GM12891 (cell line): ENCODE results near the gene MESP2.
"Not testable (repeated sequence)": the region's sequence is repeated elsewhere in the genome, so short reads cannot be mapped to it uniquely, and the experiment has no call there.

Experiments
- DNase-seq: peaks from one replicate; pipeline ENCODE4 v3.0.0; 2011; ENCODE audit warnings: low spot score; ENCODE audit not compliant: insufficient read length
- FAIRE-seq: peaks from 2 replicates; lab custom pipeline; 2011; peaks lifted over from hg19 to GRCh38; lab: Jason Lieb, UNC
- PAX5 ChIP-seq: IDR thresholded peaks from 2 replicates; pipeline ENCODE4 v1.6.1; 2011; ENCODE audit warnings: low read length, moderate library complexity, mild to moderate bottlenecking; ENCODE audit not compliant: insufficient read depth, severe bottlenecking
- POLR2A ChIP-seq: IDR thresholded peaks from 2 replicates; pipeline ENCODE4 v1.6.1; 2011; ENCODE audit warnings: low read depth, low read length, control low read depth
- POLR2AphosphoS5 ChIP-seq: IDR thresholded peaks from 2 replicates; pipeline ENCODE4 v1.6.1; 2011; ENCODE audit warnings: low read depth, low read length, control low read depth
- POU2F2 ChIP-seq: IDR thresholded peaks from 2 replicates; pipeline ENCODE4 v1.6.1; 2011; ENCODE audit warnings: low read depth, mild to moderate bottlenecking, control low read depth, low read length, moderate library complexity
- SPI1 ChIP-seq: IDR thresholded peaks from 2 replicates; pipeline ENCODE4 v1.6.1; 2011; ENCODE audit warnings: low read depth, low read length, control low read depth
- TAF1 ChIP-seq: IDR thresholded peaks from 2 replicates; pipeline ENCODE4 v1.6.1; 2011; ENCODE audit warnings: low read depth, low read length, control low read depth

Gene MESP2

DNA sequence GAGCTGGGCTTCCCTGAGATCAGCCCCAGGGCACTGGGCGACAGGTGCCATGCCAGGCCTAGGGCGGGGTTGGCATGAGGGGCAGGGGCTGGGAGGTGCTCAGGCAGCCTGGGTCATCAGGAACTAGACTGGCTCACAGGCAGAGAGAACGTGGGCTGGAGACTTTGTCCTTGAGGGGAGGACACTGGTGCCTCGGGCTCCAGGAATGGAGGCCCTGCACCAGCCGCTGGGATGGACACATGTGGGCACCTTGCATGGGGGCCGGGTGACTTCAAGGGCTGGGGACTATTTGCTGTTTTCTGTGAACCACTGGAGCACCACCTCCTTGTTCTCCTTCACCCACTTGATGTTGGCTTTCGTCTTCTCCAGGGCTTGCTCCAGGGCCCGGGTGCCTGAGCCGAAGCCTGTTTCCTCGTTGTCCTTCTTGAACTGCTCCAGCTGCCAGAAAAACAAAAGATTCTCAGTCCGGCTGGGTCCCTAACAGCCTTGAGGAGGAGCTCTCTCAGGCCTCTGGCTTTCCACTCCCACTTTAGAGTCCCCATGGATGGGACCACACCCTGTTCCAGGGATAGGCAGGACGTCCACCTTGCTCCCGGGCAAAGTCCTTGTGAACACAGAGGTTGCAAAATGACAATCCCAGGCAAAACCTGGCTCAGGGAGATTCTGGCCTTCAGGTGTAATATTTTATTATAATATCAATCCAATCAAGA lies 9.1 kb downstream of the MESP2 start:
- FAIRE-seq, result no peak
- DNase-seq, result no peak
- TF ChIP-seq POLR2AphosphoS5, result no peak
- no peak for TF ChIP-seq SPI1
- TF ChIP-seq TAF1, result no peak
- no peak for TF ChIP-seq POLR2A
- TF ChIP-seq PAX5, result no peak
- no peak for TF ChIP-seq POU2F2

DNA sequence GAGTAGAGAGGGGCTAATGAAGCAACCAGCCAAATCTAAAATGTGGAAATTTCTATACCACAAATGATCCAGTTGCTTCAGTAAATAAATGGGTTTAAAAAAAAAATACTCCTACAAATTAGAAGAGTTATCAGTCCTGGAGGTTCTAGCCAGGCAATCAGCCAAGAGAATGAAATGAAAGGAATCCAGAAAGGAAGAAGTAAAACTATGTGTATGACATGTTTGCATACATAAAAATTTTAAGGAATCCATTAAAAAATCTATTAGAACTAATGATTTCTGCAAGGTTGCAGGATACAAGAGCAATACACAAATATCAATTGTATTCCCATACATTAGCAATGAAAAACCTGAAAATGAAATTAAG lies 9.6 kb downstream of the MESP2 start:
- no peak for FAIRE-seq
- DNase-seq, result no peak
- no peak for TF ChIP-seq SPI1
- no peak for TF ChIP-seq POU2F2
- no peak for TF ChIP-seq POLR2A
- no peak for TF ChIP-seq TAF1
- TF ChIP-seq PAX5, result no peak
- no peak for TF ChIP-seq POLR2AphosphoS5

- DNase-seq (no peak), FAIRE-seq (no peak)
- no peak for TF ChIP-seq SPI1
- TF ChIP-seq POLR2A, result no peak
- no peak for TF ChIP-seq TAF1
- no peak for TF ChIP-seq POLR2AphosphoS5
- no peak for TF ChIP-seq PAX5
- TF ChIP-seq POU2F2, result no peak
Observed at GRCh38 chr15:89787944-89788343, 11.8 kb downstream of the MESP2 start.

DNA sequence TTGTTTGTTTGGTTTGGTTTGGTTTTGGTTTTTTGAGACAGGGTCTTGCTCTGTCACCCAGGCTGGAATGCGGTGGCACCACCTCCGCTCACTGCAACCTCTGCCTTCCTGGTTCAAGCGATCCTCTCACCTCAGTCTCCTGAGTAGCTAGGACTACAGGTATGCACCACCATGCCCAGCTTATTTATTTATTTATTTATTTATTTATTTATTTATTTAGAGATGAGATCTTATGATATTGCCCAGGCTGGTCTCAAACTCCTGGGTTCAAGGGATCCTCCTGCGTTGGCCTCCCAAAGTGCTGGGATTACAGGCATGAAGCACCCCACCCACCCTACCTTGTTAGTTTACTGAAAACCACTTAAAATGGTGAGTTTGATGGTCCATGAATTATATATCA lies 12.5 kb downstream of the MESP2 start:
- not testable (repeated sequence) for FAIRE-seq, DNase-seq

- TF ChIP-seq TAF1 (no peak), POLR2AphosphoS5 (no peak), POU2F2 (no peak), SPI1 (no peak), PAX5 (no peak)
- DNase-seq (no peak), FAIRE-seq (no peak)
Observed at GRCh38 chr15:89790206-89790605, 14.1 kb downstream of the MESP2 start.

DNA sequence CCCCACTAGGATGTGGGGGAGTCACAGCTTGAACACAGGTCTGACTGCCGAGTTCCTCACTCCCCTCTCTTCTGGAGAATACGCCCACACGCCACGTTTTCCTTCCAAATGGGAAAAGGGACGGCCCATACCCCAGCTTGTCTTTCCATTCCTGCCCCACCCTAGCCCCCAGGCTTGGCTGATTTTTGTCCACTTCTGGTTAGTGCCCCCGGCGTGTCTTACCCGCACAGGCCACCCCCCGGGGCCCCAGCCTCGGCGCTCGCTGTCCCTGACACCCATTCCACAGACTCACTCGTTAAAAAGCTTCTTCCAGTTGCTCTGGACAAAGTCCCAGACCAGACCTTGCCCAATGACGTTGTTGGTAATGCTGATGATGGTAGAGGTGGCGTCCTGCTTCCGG lies 14.5 kb downstream of the MESP2 start:
- no peak for DNase-seq
- no peak for TF ChIP-seq TAF1
- no peak for TF ChIP-seq PAX5
- no peak for TF ChIP-seq SPI1
- TF ChIP-seq POLR2AphosphoS5, result no peak
- no peak for TF ChIP-seq POLR2A
- no peak for TF ChIP-seq POU2F2
- no peak for FAIRE-seq

GRCh38 chr15:89792106-89792805 lies 16.1 kb downstream of the MESP2 start:
- FAIRE-seq, result no peak
- TF ChIP-seq POLR2A, result no peak
- no peak for TF ChIP-seq PAX5
- TF ChIP-seq SPI1, result no peak
- TF ChIP-seq POLR2AphosphoS5, result no peak
- no peak for TF ChIP-seq POU2F2
- no peak for TF ChIP-seq TAF1
- DNase-seq, result no peak

DNA sequence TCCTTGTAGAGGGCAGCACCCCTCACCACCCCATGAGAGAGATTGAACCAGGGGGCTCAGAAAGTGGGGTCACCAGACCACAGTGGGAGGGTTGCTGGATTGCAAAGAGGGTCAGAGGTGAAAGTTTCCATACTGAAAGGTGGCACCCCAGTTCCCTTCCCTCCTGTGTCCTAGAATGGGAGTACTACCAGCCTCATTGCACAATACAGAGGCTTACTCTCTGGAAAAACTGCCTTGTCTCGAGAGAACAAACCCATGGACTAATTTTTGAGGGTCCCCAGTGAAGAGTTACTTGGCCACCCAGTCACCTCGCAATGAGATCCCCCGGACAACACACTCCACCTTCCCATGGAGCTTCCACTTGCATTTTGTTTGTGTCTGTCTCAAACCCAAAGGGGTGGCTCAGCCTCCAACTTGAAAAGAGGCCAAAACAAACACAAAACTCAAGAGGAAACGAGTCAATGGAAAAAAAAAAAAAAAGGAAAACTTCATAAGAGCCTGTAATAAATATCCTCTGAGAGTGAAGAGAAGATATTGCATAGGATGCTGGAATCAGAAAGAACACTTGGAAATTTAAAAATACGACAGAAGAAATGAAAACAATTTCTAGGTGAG lies 18.6 kb downstream of the MESP2 start:
- DNase-seq, result no peak
- no peak for TF ChIP-seq TAF1
- no peak for TF ChIP-seq POU2F2
- no peak for TF ChIP-seq POLR2AphosphoS5
- TF ChIP-seq PAX5, result no peak
- no peak for TF ChIP-seq SPI1
- no peak for TF ChIP-seq POLR2A
- FAIRE-seq, result no peak

DNA sequence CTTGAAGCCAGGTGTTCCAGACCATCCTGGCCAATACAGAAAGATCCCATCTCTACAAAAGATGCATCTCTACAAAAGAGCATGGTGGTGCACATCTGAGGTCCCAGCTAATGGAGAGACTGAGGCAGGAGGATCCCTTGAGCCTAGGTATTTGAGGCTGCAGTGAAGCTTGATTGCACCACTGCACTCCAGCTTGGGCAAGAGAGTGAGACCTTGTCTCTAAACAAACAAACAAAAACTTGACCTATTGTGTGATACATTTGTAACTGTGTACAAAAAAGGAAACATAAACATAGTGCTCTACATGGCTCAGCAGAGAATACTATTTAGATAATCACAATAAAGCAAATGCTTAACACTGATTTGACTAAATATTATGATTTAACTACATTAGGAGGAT lies 19.9 kb downstream of the MESP2 start:
- DNase-seq, result no peak
- TF ChIP-seq POLR2A (no peak), POLR2AphosphoS5 (no peak), SPI1 (no peak), TAF1 (no peak), PAX5 (no peak), POU2F2 (no peak)
- FAIRE-seq, result no peak
